ENCODE data around the gene TACR1.

DNA sequence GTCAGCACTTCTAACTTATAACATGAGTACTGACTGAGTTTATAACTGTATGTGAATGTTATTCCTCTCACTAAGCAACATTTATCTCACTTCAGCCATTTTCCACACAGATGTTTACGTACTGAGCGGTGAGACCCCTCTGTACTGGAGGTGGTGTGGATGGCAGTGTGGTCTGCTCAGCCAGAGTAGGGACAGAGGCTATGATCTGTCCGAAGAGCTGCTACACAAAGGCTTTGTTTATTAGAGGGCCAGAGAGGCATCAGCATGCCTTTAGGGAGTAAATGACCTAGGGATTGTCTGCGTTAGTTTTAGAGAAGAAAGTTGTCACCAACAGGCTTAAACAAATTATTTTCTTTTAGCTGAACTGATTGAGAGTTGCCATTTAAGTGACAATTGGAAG is 23.2 kb upstream of the TACR1 start:
- TF ChIP-seq, protein P1, sequence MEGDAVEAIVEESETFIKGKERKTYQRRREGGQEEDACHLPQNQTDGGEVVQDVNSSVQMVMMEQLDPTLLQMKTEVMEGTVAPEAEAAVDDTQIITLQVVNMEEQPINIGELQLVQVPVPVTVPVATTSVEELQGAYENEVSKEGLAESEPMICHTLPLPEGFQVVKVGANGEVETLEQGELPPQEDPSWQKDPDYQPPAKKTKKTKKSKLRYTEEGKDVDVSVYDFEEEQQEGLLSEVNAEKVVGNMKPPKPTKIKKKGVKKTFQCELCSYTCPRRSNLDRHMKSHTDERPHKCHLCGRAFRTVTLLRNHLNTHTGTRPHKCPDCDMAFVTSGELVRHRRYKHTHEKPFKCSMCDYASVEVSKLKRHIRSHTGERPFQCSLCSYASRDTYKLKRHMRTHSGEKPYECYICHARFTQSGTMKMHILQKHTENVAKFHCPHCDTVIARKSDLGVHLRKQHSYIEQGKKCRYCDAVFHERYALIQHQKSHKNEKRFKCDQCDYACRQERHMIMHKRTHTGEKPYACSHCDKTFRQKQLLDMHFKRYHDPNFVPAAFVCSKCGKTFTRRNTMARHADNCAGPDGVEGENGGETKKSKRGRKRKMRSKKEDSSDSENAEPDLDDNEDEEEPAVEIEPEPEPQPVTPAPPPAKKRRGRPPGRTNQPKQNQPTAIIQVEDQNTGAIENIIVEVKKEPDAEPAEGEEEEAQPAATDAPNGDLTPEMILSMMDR (conservative IDR thresholded peaks at IDR 0.05; ENCODE audit: low read depth, low read length), result no peak
- no peak for TF ChIP-seq EZH2 (IDR thresholded peaks at IDR 0.05; ENCODE audit: borderline replicate concordance, low read depth, low read length, poor library complexity, severe bottlenecking)

Data from A673 (cell line).